ENCODE data around the gene CAPN3. TPM values are rescaled to one million over a fixed set of nuclear protein-coding genes. Genes with fewer than 3 reads are reported as not detected.

Gene CAPN3
- polyA plus RNA-seq, 3 donors: 23.9 to 31.8 (median 24.6) TPM

DNA sequence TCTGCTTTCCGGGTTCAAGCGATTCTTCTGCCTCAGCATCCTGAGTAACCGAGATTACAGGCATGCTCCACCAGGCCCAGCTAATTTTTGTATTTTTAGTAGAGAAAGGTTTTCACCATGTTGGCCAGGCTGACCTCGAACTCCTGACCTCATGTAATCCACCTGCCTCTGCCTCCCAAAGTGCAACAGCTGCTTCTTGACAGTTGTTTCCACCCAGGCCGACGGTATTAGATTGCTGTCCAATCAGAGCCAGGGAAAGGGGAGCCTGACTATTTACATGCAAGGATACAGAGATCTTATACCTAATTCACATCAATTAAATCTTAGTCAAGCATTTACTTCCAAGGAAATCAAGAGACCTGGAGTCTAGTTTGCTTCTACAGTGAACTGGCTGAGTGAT, 4.0 kb upstream of the CAPN3 start:
- DNase-seq (ENCODE audit: low read depth in 3 of 3, low spot score in 2 of 3): no peak

DNA sequence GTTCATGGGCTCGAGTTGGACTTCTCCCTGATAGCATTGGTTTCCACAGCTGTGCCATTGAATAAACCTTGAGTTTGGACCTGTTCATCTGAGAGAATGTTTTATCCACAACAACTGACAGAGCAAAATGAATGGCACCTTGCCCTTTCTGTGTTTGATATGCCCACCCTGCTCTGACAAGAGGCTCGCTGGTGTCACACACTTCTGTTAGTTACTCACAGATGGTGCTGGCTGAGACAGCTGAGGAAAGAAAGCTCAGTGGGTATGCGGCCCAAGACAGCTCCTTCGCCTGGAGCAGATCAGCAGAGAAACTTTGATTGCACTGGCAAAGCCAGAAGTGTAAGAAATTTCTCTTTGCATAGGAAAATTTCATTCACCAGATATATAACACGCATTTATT, 2.5 kb upstream of the CAPN3 start:
- no peak for DNase-seq (ENCODE audit: low read depth in 3 of 3, low spot score in 2 of 3)

- no peak for DNase-seq (ENCODE audit: low read depth in 3 of 3, low spot score in 2 of 3)
Measured at GRCh38 chr15:42358141-42358540, 1.2 kb upstream of the CAPN3 start.

DNA sequence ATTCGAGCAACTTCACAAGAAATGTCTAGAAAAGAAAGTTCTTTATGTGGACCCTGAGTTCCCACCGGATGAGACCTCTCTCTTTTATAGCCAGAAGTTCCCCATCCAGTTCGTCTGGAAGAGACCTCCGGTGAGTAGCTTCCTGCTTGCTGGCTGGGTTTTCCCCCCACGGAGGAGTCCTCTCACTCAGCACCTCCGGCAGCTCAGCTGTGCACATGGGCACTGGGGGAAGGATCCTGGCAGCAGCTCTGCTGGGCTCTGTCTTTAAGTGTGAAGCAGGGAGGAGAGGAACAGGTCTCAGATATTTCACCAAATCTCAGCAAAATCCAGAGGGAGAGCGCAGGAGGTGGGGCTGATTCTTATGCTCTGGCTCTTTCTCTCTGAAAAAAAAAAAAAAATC, 684 bp downstream of the CAPN3 start:
- no peak for DNase-seq (ENCODE audit: low read depth in 3 of 3, low spot score in 2 of 3)

- no peak for DNase-seq (ENCODE audit: low read depth in 3 of 3, low spot score in 2 of 3)
Measured at GRCh38 chr15:42360535-42361112, 1.3 kb downstream of the CAPN3 start.

GRCh38 chr15:42363487-42363886, 4.2 kb downstream of the CAPN3 start:
- no peak for DNase-seq (ENCODE audit: low read depth in 3 of 3, low spot score in 2 of 3)

- DNase-seq (ENCODE audit: low read depth in 3 of 3, low spot score in 2 of 3): no peak
Measured at GRCh38 chr15:42363942-42364341, 4.6 kb downstream of the CAPN3 start.

DNA sequence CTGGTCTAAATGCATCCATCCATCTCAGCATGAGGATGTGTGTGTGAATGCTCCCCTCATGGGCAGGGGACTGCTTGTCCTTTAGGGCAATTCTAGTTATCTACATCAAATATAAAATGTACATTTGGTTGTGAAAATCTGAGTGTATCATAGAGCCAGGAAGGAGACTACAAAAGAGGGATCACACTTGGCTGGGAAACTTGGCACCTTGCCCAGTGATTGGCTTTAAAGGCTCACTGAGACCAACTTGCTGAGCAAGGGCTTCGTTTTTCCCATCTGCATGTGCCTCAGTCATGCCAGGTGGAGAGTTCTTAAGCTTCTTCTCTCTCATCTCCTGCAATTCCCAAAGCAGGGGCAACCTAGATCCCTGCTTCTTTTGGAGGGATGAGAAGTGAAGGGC, 5.2 kb downstream of the CAPN3 start:
- DNase-seq (ENCODE audit: low read depth in 3 of 3, low spot score in 2 of 3): no peak

DNA sequence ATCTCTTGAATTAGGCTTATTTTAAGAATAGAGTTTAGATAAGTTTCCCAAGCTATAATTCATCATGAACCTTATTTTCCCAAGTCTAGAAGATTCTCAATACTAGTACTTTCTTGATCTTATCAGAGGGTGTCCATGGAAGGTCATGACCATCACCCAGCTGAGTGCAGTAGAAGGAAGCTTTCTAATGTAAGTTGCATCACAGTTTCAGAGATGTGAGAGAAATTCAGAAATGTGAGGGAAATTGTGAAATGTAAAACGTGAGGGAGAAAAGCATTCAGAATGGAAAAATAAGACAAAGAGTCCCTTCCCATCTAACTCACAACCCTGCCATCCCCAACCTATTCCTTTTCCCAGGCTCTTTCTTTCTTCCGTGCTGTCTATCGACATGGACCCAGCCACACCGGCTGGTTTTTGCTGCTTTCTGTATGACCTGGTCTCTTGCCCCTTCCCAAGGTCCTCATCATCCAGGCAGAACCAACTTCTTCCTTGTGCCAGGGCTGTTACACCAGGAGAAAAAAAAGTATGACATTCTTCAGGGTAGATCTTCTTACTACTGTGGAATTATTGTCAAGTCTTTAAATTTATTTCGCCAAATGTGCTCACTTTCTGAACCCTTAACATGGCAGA, 6.7 kb downstream of the CAPN3 start:
- no peak for DNase-seq (ENCODE audit: low read depth in 3 of 3, low spot score in 2 of 3)

DNA sequence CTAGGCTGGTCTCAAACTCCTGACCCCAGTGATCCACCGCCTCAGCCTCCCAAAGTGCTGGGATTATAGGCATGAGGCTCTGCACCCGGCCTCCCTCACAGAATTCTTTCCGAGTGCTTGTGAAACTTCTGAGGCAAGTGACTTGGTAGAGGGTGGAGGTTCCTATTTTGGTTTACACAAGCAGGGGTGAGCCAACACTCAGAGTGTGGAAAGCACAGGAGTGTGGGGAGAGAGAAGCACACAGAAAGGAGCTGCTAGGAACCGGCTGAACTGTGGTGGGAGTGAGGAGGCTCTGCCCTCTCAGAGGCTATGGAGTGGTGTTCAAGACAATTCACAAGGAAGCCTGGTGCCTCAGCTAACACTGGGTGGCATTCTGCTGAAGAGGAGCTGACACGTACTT, 7.7 kb downstream of the CAPN3 start:
- no peak for DNase-seq (ENCODE audit: low read depth in 3 of 3, low spot score in 2 of 3)

DNA sequence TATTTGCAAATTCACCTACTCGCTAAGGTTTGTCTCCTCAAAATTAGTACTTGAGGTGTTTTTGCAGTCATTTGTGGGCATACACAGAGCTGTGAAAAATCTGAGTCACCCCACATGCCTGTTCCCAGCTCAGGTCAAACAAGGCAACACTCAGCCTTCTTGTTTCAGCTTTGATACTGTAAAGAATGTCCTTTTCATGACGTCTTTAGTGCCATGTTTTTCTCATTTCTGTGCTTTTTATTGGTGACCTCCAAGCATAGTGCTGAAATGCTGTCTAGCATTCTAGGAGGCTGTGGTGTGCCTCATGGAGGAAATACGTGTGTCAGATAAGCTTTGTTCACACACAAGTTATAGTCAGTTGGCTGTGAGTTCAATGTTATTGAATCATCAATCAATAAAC, 8.8 kb downstream of the CAPN3 start:
- DNase-seq (ENCODE audit: low read depth in 3 of 3, low spot score in 2 of 3): no peak

- DNase-seq (ENCODE audit: low read depth in 3 of 3, low spot score in 2 of 3): no peak
Measured at GRCh38 chr15:42371096-42371495, 11.8 kb downstream of the CAPN3 start.

DNA sequence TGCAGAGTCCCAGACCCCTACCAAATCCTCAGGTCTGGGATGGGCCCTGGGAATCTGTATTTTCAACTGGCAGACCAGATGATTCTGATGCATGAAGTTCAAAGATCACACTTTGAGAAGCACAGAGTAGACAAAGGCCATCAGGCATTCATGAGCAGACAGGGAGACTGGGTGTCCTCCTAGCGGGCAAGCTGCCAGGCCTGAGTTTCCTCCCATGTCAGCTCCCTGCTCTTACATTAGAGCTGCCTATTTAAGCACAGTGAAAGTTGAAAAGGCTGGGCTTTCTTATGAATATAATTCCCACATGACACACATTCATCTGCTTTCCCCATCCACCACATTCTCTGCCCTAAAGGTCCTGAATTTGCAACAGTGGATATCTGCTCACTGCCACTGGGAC, 14.0 kb downstream of the CAPN3 start:
- DNase-seq (ENCODE audit: low read depth in 3 of 3, low spot score in 2 of 3): no peak

- no peak for DNase-seq (ENCODE audit: low read depth in 3 of 3, low spot score in 2 of 3)
Measured at GRCh38 chr15:42373936-42374335, 14.6 kb downstream of the CAPN3 start.

- no peak for DNase-seq (ENCODE audit: low read depth in 3 of 3, low spot score in 2 of 3)
Measured at GRCh38 chr15:42374810-42375209, 15.5 kb downstream of the CAPN3 start.

GRCh38 chr15:42375252-42375651, 16.0 kb downstream of the CAPN3 start:
- DNase-seq (ENCODE audit: low read depth in 3 of 3, low spot score in 2 of 3): no peak

GRCh38 chr15:42375941-42376340, 16.6 kb downstream of the CAPN3 start:
- no peak for DNase-seq (ENCODE audit: low read depth in 3 of 3, low spot score in 2 of 3)

DNA sequence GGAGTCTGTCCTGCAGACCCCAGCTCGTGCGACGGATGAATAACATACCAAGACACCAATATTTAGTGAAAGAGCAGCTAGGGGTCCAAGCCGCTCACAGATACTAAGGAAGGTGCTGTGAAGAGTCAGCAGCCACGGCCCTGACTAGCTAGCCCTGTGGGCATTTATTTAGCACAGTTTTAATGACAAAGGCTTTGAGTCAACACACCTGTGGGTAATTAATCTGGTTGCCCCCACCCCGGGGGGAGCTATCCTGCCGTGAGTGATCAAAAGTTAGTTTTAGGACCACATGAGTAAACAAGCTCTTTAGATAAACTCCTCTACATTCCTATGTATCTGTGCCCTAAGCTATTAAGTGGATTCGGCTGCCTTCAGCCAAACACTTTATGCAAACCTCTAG, 18.7 kb downstream of the CAPN3 start:
- no peak for DNase-seq (ENCODE audit: low read depth in 3 of 3, low spot score in 2 of 3)

DNA sequence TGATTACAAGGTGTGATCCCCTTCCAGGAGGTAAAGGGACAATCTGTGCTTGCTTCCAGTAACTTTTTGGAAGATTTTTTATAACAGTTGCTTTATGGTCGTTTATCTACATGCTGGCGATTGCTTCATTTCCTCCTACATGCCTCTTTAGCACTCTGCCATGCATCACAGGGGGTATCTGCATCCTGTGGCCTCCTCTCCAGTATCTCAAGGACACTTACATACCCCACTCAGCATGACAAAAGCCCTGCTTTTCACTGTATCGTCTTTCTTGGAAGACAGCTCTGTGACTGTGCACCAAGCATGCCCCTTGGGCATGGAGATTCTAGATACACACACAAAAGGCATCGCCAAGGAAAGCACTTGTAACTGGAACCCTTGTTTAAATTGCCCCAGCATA, 25.3 kb downstream of the CAPN3 start:
- DNase-seq (ENCODE audit: low read depth in 3 of 3, low spot score in 2 of 3): no peak

- DNase-seq (ENCODE audit: low read depth in 3 of 3, low spot score in 2 of 3): no peak
Measured at GRCh38 chr15:42385206-42385979, 26.1 kb downstream of the CAPN3 start.

- DNase-seq (ENCODE audit: low read depth in 3 of 3, low spot score in 2 of 3): no peak
Measured at GRCh38 chr15:42385980-42386700, 26.8 kb downstream of the CAPN3 start.

- DNase-seq (ENCODE audit: low read depth in 3 of 3, low spot score in 2 of 3): no peak
Measured at GRCh38 chr15:42387603-42388002, 28.3 kb downstream of the CAPN3 start.
